Adipocyte (in vitro differentiated cells): ENCODE measurements around the gene RASSF3.

Experiments
- DNase-seq: peaks from one replicate; pipeline ENCODE4 v3.0.0-alpha.2; 2015; ENCODE audit warnings: low read depth
- H3K27me3 ChIP-seq: replicated peaks from 2 replicates; pipeline ENCODE4 v1.7.0; 2013; ENCODE audit warnings: mild to moderate bottlenecking, low read length, moderate library complexity; ENCODE audit not compliant: control insufficient read depth, insufficient read depth
- H3K36me3 ChIP-seq: 2 replicates; pipeline ENCODE4 v1.7.0; 2013; ENCODE audit warnings: low read length, mild to moderate bottlenecking, moderate library complexity; ENCODE audit not compliant: control insufficient read depth, insufficient read depth, severe bottlenecking
- H3K4me1 ChIP-seq: 2 replicates; pipeline ENCODE4 v1.7.0; 2013; ENCODE audit warnings: mild to moderate bottlenecking, low read length, moderate library complexity; ENCODE audit not compliant: control insufficient read depth, insufficient read depth
- H3K4me3 ChIP-seq: 2 replicates; pipeline ENCODE4 v1.7.0; 2013; ENCODE audit warnings: mild to moderate bottlenecking, low read length, moderate library complexity
- H3K9ac ChIP-seq: 2 replicates; pipeline ENCODE4 v1.7.0; 2013; ENCODE audit warnings: mild to moderate bottlenecking, low read length, moderate library complexity
- H3K9me3 ChIP-seq: 2 replicates; pipeline ENCODE4 v1.7.0; 2013; ENCODE audit warnings: mild to moderate bottlenecking, low read length, moderate library complexity; ENCODE audit not compliant: control insufficient read depth

The RASSF3 gene

GRCh38 chr12:64673490-64674169 lies 63.3 kb downstream of the RASSF3 start:
- H3K27me3 ChIP-seq = no peaks in the 10 kb centered on the region

GRCh38 chr12:64674367-64674922 lies 64.2 kb downstream of the RASSF3 start:
- no peak for DNase-seq
- Histone ChIP-seq H3K9me3 (no peaks in the 10 kb centered on the region), H3K4me3 (no peak overlapping the region), H3K9ac (no peak overlapping the region), H3K36me3 (no peaks in the 10 kb centered on the region), H3K4me1 (peaks cover 11% of the 10 kb centered on the region), H3K27me3 (no peaks in the 10 kb centered on the region)

More at GRCh38 chr12:64673490-64674169, 63.3 kb downstream of the RASSF3 start:
- H3K9ac ChIP-seq = no peak overlapping the region
- H3K9me3 ChIP-seq = no peaks in the 10 kb centered on the region
- H3K4me3 ChIP-seq = no peak overlapping the region
- peaks cover 9% of the 10 kb centered on the region for H3K4me1 ChIP-seq
- no peak for DNase-seq
- no peaks in the 10 kb centered on the region for H3K36me3 ChIP-seq

GRCh38 chr12:64675795-64676194 lies 65.5 kb downstream of the RASSF3 start:
- H3K36me3 ChIP-seq = no peaks in the 10 kb centered on the region

GRCh38 chr12:64678248-64678647 lies 68.0 kb downstream of the RASSF3 start:
- Histone ChIP-seq H3K9me3 (no peaks in the 10 kb centered on the region), H3K4me1 (peaks cover 15% of the 10 kb centered on the region), H3K36me3 (no peaks in the 10 kb centered on the region), H3K4me3 (no peak overlapping the region), H3K9ac (no peak overlapping the region), H3K27me3 (no peaks in the 10 kb centered on the region)
- no peak for DNase-seq

More at GRCh38 chr12:64675795-64676194, 65.5 kb downstream of the RASSF3 start:
- no peak overlapping the region for H3K4me3 ChIP-seq
- H3K27me3 ChIP-seq = no peaks in the 10 kb centered on the region
- H3K4me1 ChIP-seq = peaks cover 18% of the 10 kb centered on the region
- peak; percentile 34 for DNase-seq
- no peaks in the 10 kb centered on the region for H3K9me3 ChIP-seq
- H3K9ac ChIP-seq = no peak overlapping the region

- H3K36me3 ChIP-seq = no peaks in the 10 kb centered on the region
- no peaks in the 10 kb centered on the region for H3K27me3 ChIP-seq
- H3K9me3 ChIP-seq = no peaks in the 10 kb centered on the region
- H3K4me1 ChIP-seq = peaks cover 15% of the 10 kb centered on the region
- no peak overlapping the region for H3K9ac ChIP-seq
- no peak for DNase-seq
- no peak overlapping the region for H3K4me3 ChIP-seq
Observed at GRCh38 chr12:64678835-64679234, 68.5 kb downstream of the RASSF3 start.

- no peaks in the 10 kb centered on the region for H3K27me3 ChIP-seq
- peak; percentile 85 for DNase-seq
Observed at GRCh38 chr12:64679487-64680001, 69.2 kb downstream of the RASSF3 start.

GRCh38 chr12:64680235-64680634 lies 69.9 kb downstream of the RASSF3 start:
- Histone ChIP-seq H3K4me1 (peaks cover 15% of the 10 kb centered on the region), H3K9me3 (no peaks in the 10 kb centered on the region), H3K4me3 (peak overlapping the region; percentile 26), H3K27me3 (no peaks in the 10 kb centered on the region), H3K9ac (no peak overlapping the region), H3K36me3 (no peaks in the 10 kb centered on the region)
- DNase-seq = no peak

More at GRCh38 chr12:64679487-64680001, 69.2 kb downstream of the RASSF3 start:
- H3K4me3 ChIP-seq = peak overlapping the region; percentile 26
- H3K4me1 ChIP-seq = peaks cover 15% of the 10 kb centered on the region
- H3K9ac ChIP-seq = no peak overlapping the region
- no peaks in the 10 kb centered on the region for H3K9me3 ChIP-seq
- no peaks in the 10 kb centered on the region for H3K36me3 ChIP-seq

- Histone ChIP-seq H3K4me1 (peaks cover 15% of the 10 kb centered on the region), H3K9ac (no peak overlapping the region), H3K27me3 (no peaks in the 10 kb centered on the region), H3K9me3 (no peaks in the 10 kb centered on the region), H3K4me3 (no peak overlapping the region), H3K36me3 (no peaks in the 10 kb centered on the region)
- DNase-seq = no peak
Observed at GRCh38 chr12:64681200-64682052, 71.1 kb downstream of the RASSF3 start.

- peaks cover 19% of the 10 kb centered on the region for H3K4me1 ChIP-seq
- H3K36me3 ChIP-seq = no peaks in the 10 kb centered on the region
- H3K27me3 ChIP-seq = no peaks in the 10 kb centered on the region
- H3K4me3 ChIP-seq = no peak overlapping the region
- DNase-seq = no peak
- H3K9ac ChIP-seq = no peak overlapping the region
- H3K9me3 ChIP-seq = no peaks in the 10 kb centered on the region
Observed at GRCh38 chr12:64682572-64683277, 72.4 kb downstream of the RASSF3 start.

GRCh38 chr12:64683816-64684543 lies 73.7 kb downstream of the RASSF3 start:
- no peak for DNase-seq
- H3K4me3 ChIP-seq = no peak overlapping the region
- H3K9ac ChIP-seq = no peak overlapping the region
- no peaks in the 10 kb centered on the region for H3K9me3 ChIP-seq
- H3K27me3 ChIP-seq = no peaks in the 10 kb centered on the region
- peaks cover 25% of the 10 kb centered on the region for H3K4me1 ChIP-seq
- no peaks in the 10 kb centered on the region for H3K36me3 ChIP-seq
